Measurements from ENCODE around the gene NAPA.

GRCh38 chr19:47464675-47465419 lies 50.0 kb downstream of the NAPA start:
- TF ChIP-seq POLR2A (IDR thresholded peaks at IDR 0.05): no peak
- no peak for TF ChIP-seq POLR2AphosphoS5 (IDR thresholded peaks at IDR 0.05)
- TF ChIP-seq, protein P1, sequence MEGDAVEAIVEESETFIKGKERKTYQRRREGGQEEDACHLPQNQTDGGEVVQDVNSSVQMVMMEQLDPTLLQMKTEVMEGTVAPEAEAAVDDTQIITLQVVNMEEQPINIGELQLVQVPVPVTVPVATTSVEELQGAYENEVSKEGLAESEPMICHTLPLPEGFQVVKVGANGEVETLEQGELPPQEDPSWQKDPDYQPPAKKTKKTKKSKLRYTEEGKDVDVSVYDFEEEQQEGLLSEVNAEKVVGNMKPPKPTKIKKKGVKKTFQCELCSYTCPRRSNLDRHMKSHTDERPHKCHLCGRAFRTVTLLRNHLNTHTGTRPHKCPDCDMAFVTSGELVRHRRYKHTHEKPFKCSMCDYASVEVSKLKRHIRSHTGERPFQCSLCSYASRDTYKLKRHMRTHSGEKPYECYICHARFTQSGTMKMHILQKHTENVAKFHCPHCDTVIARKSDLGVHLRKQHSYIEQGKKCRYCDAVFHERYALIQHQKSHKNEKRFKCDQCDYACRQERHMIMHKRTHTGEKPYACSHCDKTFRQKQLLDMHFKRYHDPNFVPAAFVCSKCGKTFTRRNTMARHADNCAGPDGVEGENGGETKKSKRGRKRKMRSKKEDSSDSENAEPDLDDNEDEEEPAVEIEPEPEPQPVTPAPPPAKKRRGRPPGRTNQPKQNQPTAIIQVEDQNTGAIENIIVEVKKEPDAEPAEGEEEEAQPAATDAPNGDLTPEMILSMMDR (IDR thresholded peaks at IDR 0.05): no peak
- TF ChIP-seq EP300 (IDR thresholded peaks at IDR 0.05): no peak

Measured in gastroesophageal sphincter (tissue), 3 donors.